ENCODE data around the gene SMO.
A peak's percentile ranks its signal among the peaks of the same experiment; 100 is the strongest.

SMO gene

GRCh38 chr7:129176916-129177710 lies 11.3 kb upstream of the SMO start:
- H3K9me3 Mint-ChIP-seq = peaks cover 10% of the 10 kb centered on the region
- H3K27me3 Mint-ChIP-seq (ENCODE audit: low read depth, poor library complexity) = peaks cover 10% of the 10 kb centered on the region
- H3K4me3 Mint-ChIP-seq = no peak overlapping the region
- no peak overlapping the region for H3K27ac Mint-ChIP-seq
- TF ChIP-seq CTCF (IDR thresholded peaks at IDR 0.05) = no peak
- DNase-seq = no peak
- H3K4me1 Mint-ChIP-seq = peaks cover 12% of the 10 kb centered on the region
- no peaks in the 10 kb centered on the region for H3K36me3 Mint-ChIP-seq (ENCODE audit: low read depth)

GRCh38 chr7:129184981-129185670 lies 3.3 kb upstream of the SMO start:
- TF ChIP-seq CTCF (IDR thresholded peaks at IDR 0.05) = no peak
- no peaks in the 10 kb centered on the region for H3K36me3 Mint-ChIP-seq (ENCODE audit: low read depth)

GRCh38 chr7:129186749-129187260 lies 1.6 kb upstream of the SMO start:
- peaks cover 19% of the 10 kb centered on the region for H3K27me3 Mint-ChIP-seq (ENCODE audit: low read depth, poor library complexity)
- TF ChIP-seq CTCF (IDR thresholded peaks at IDR 0.05) = no peak
- H3K9me3 Mint-ChIP-seq = peaks cover 9% of the 10 kb centered on the region
- no peak overlapping the region for H3K27ac Mint-ChIP-seq
- H3K36me3 Mint-ChIP-seq (ENCODE audit: low read depth) = peaks cover 6% of the 10 kb centered on the region
- peaks cover 39% of the 10 kb centered on the region for H3K4me1 Mint-ChIP-seq
- no peak overlapping the region for H3K4me3 Mint-ChIP-seq
- no peak for DNase-seq

More at GRCh38 chr7:129184981-129185670, 3.3 kb upstream of the SMO start:
- Mint-ChIP-seq H3K4me1 (peaks cover 26% of the 10 kb centered on the region), H3K4me3 (no peak overlapping the region), H3K27ac (no peak overlapping the region), H3K27me3 (ENCODE audit: low read depth, poor library complexity) (peaks cover 17% of the 10 kb centered on the region), H3K9me3 (peaks cover 15% of the 10 kb centered on the region)
- no peak for DNase-seq

- no peak for TF ChIP-seq CTCF (IDR thresholded peaks at IDR 0.05)
- no peak for DNase-seq
- peak overlapping the region; percentile 79 for H3K27ac Mint-ChIP-seq
These were observed 607 bp upstream of the SMO start for GRCh38 chr7:129187681-129188371.

GRCh38 chr7:129188892-129189660 lies 643 bp downstream of the SMO start:
- Mint-ChIP-seq H3K9me3 (peaks cover 4% of the 10 kb centered on the region), H3K36me3 (ENCODE audit: low read depth) (peaks cover 23% of the 10 kb centered on the region), H3K4me1 (peaks cover 48% of the 10 kb centered on the region), H3K27me3 (ENCODE audit: low read depth, poor library complexity) (peaks cover 20% of the 10 kb centered on the region), H3K4me3 (peak overlapping the region; percentile 99), H3K27ac (peak overlapping the region; percentile 43)
- DNase-seq = peak; percentile 60
- no peak for TF ChIP-seq CTCF (IDR thresholded peaks at IDR 0.05)

More at GRCh38 chr7:129187681-129188371, 607 bp upstream of the SMO start:
- H3K36me3 Mint-ChIP-seq (ENCODE audit: low read depth) = peaks cover 16% of the 10 kb centered on the region
- H3K4me1 Mint-ChIP-seq = peaks cover 48% of the 10 kb centered on the region
- peaks cover 6% of the 10 kb centered on the region for H3K9me3 Mint-ChIP-seq
- peak overlapping the region; percentile 81 for H3K4me3 Mint-ChIP-seq
- H3K27me3 Mint-ChIP-seq (ENCODE audit: low read depth, poor library complexity) = peaks cover 20% of the 10 kb centered on the region
